Ovary (tissue), 9 donors: Measurements from ENCODE around the gene WDR37. TPM values are rescaled to one million over a fixed set of nuclear protein-coding genes. Genes with fewer than 3 reads are reported as not detected.

ENCODE experiments used
- DNase-seq, 5 donors: peaks; one replicate each; pipeline ENCODE4 v3.0.0-alpha.2; 2019 to 2020
- H3K27ac ChIP-seq, 2 donors: fragments of 200-600 bp; one replicate each; pipeline versions ENCODE4 v1.5.1 to v1.8.0; 2019 to 2022
- H3K27me3 ChIP-seq: fragments of 200-600 bp; one replicate; pipeline ENCODE4 v1.8.0; 2022
- H3K36me3 ChIP-seq: fragments of 200-600 bp; sonication (generic); one replicate; pipeline ENCODE4 v1.5.1; 2019
- H3K4me1 ChIP-seq: one replicate; pipeline ENCODE4 v1.8.1; 2013; ENCODE audit warnings: mild to moderate bottlenecking, moderate library complexity; ENCODE audit not compliant: insufficient read depth
- H3K4me3 ChIP-seq: fragments of 200-600 bp; sonication (generic); one replicate; pipeline ENCODE4 v1.5.1; 2017
- H3K9me3 ChIP-seq, 2 donors: fragments of 200-600 bp in 1 of 2; sonication (generic) in 1 of 2; one replicate each; pipeline versions ENCODE4 v1.5.1 to v1.8.1; 2013 to 2019; ENCODE audit warnings: mild to moderate bottlenecking in 1 of 2, moderate library complexity in 1 of 2
- CTCF ChIP-seq, 3 donors: fragments of 450-650 bp in 2 of 3; fragments of 200-600 bp in 1 of 3; IDR thresholded peaks; one replicate each; pipeline versions ENCODE4 v1.5.1 to v1.8.0; 2016 to 2022; ENCODE audit warnings: antibody characterized with exemption in 3 of 3, mild to moderate bottlenecking in 1 of 3
- EP300 ChIP-seq: sonication (generic); formaldehyde crosslinking; IDR thresholded peaks from one replicate; pipeline ENCODE4 v1.6.1; 2017; ENCODE audit warnings: antibody characterized with exemption
- POLR2A ChIP-seq: fragments of 450-650 bp; IDR thresholded peaks from one replicate; pipeline ENCODE4 v1.6.1; 2017; ENCODE audit warnings: antibody characterized with exemption, mild to moderate bottlenecking, moderate library complexity
- WGBS, 3 donors: extraction: QIAGEN DNeasy Blood & Tissue Kit in 1 of 3; methylation state at CpG; one replicate each; pipeline versions ENCODE4 v1.1.5 to v1.1.7; 2013 to 2017; 5-methylcytosine and 5-hydroxymethylcytosine counted together
- intact Hi-C, 4 donors: fragments of 100-400 bp; cut with DNase I; formaldehyde crosslinking; loops; one replicate each; pipeline versions ENCODE4 v1.11.0 to v1.15.1; 2022 to 2023
- polyA plus RNA-seq, 2 donors: library from polyadenylated mRNA; stranded (reverse); fragments of 200-250 nt in 1 of 2; fragments of 350-450 nt in 1 of 2; fragmentation: Illumina TruSeq in 1 of 2; extraction: RNeasy Lipid Tissue Mini Kit (QIAGEN cat#74804) in 1 of 2; gene quantifications; one replicate each; pipeline ENCODE4 v1.2.3, GENCODE V29; 2013 to 2014
- total RNA-seq, 7 donors: library from RNA; depleted of rRNA in 2 of 7; stranded (reverse); fragments of >200 nt in 2 of 7; fragmentation: NEBNext Ultra II Directional in 3 of 7; extraction: Animal tissue kit (Norgen Biotek cat#: 25700) in 3 of 7; gene quantifications; one replicate each; pipeline versions ENCODE4 v1.1.0 to v1.2.4, GENCODE V29; 2016 to 2023
- donor health status: DM: no; HTN: no; CAD: no; lungs with moderate emphysema.
- donor health status: DM: no; HTN: no; CAD: no.
- donor health status: Bipolar disorder and iron deficiency.
- donor health status: DM: yes; HTN: yes; CAD: no.
- donor health status: DM: no; HTN: no; CAD: no.
- donor health status: DM: yes; HTN: yes; CAD: no.

WDR37 gene
- total and polyA plus RNA-seq, 9 donors: 6.6 to 20.0 (median 14.8) TPM

GRCh38 chr10:1102831-1103230 is 46.6 kb downstream of the WDR37 start:
- TF ChIP-seq EP300 (no peak), CTCF (IDR thresholded peaks at IDR 0.05) (no peak), POLR2A (no peak)
- H3K27me3 ChIP-seq: no peaks in the 10 kb centered on the region
- H3K36me3 ChIP-seq: no peaks in the 10 kb centered on the region
- H3K9me3 ChIP-seq: no peaks in the 10 kb centered on the region
- H3K4me1 ChIP-seq: no peaks in the 10 kb centered on the region
- no peak for DNase-seq
- no peak overlapping the region for H3K4me3 ChIP-seq
- H3K27ac ChIP-seq: no peak overlapping the region
- intact Hi-C loops: no loop called here
- WGBS, 3 donors: 92 to 100% (median 92%) methylated on average over 2 of the region's 2 CpGs

GRCh38 chr10:1103551-1103950 is 47.4 kb downstream of the WDR37 start:
- 95 to 97% (median 95%) methylated on average over 18 of the region's 18 CpGs for WGBS, 3 donors
- H3K27me3 ChIP-seq: no peaks in the 10 kb centered on the region
- H3K27ac ChIP-seq: no peak overlapping the region
- intact Hi-C loops: no loop called here
- no peaks in the 10 kb centered on the region for H3K9me3 ChIP-seq
- no peak overlapping the region for H3K4me3 ChIP-seq
- DNase-seq: no peak
- no peak for TF ChIP-seq POLR2A
- TF ChIP-seq CTCF (IDR thresholded peaks at IDR 0.05): no peak
- no peak for TF ChIP-seq EP300
- H3K36me3 ChIP-seq: no peaks in the 10 kb centered on the region
- no peaks in the 10 kb centered on the region for H3K4me1 ChIP-seq

GRCh38 chr10:1104971-1105370 is 48.8 kb downstream of the WDR37 start:
- no peaks in the 10 kb centered on the region for H3K9me3 ChIP-seq
- no peak for DNase-seq
- H3K4me1 ChIP-seq: no peaks in the 10 kb centered on the region
- no peak for TF ChIP-seq CTCF (IDR thresholded peaks at IDR 0.05)
- no peak for TF ChIP-seq EP300
- TF ChIP-seq POLR2A: no peak
- no peaks in the 10 kb centered on the region for H3K36me3 ChIP-seq
- intact Hi-C loops: no loop called here
- H3K27ac ChIP-seq: no peak overlapping the region
- no peaks in the 10 kb centered on the region for H3K27me3 ChIP-seq
- WGBS, 3 donors: 94 to 96% (median 95%) methylated on average over 14 of the region's 14 CpGs
- H3K4me3 ChIP-seq: no peak overlapping the region

GRCh38 chr10:1107004-1107403 is 50.8 kb downstream of the WDR37 start:
- 85 to 90% (median 89%) methylated on average over 15 of the region's 15 CpGs for WGBS, 3 donors
- no peak for DNase-seq
- H3K27me3 ChIP-seq: no peaks in the 10 kb centered on the region
- no peaks in the 10 kb centered on the region for H3K4me1 ChIP-seq
- no peaks in the 10 kb centered on the region for H3K36me3 ChIP-seq
- intact Hi-C loops: no loop called here
- H3K9me3 ChIP-seq: no peaks in the 10 kb centered on the region
- TF ChIP-seq POLR2A (no peak), CTCF (IDR thresholded peaks at IDR 0.05) (no peak), EP300 (no peak)
- H3K27ac ChIP-seq: no peak overlapping the region
- no peak overlapping the region for H3K4me3 ChIP-seq

GRCh38 chr10:1107679-1108078 is 51.5 kb downstream of the WDR37 start:
- Histone ChIP-seq H3K27me3 (no peaks in the 10 kb centered on the region), H3K27ac (no peak overlapping the region), H3K4me3 (no peak overlapping the region), H3K4me1 (no peaks in the 10 kb centered on the region), H3K36me3 (no peaks in the 10 kb centered on the region), H3K9me3 (no peaks in the 10 kb centered on the region)
- intact Hi-C loops: no loop called here
- no peak for DNase-seq
- no peak for TF ChIP-seq CTCF (IDR thresholded peaks at IDR 0.05)
- TF ChIP-seq EP300: no peak
- no peak for TF ChIP-seq POLR2A
- WGBS, 3 donors: 89 to 95% (median 94%) methylated on average over 6 of the region's 6 CpGs
